Measurements from ENCODE around the gene KCNE4. TPM values are rescaled to one million over a fixed set of nuclear protein-coding genes. Genes with fewer than 3 reads are reported as not detected.
A peak's percentile ranks its signal among the peaks of the same experiment; 100 is the strongest.

KCNE4 gene
- total and polyA plus RNA-seq, 2 experiments from 2014 or later: not detected

- H3K4me1 Mint-ChIP-seq: peaks cover 54% of the 10 kb centered on the region
- no peak overlapping the region for H3K27ac ChIP-seq (ENCODE audit: low read depth)
- H3K9me2 ChIP-seq (ENCODE audit: insufficient read depth): peaks cover 16% of the 10 kb centered on the region
- H3K4me3 Mint-ChIP-seq: no peak overlapping the region
- no peak for DNase-seq (ENCODE audit: low spot score)
- H4K20me1 ChIP-seq (replicated peaks; ENCODE audit: insufficient read depth): no peaks in the 10 kb centered on the region
- TF ChIP-seq ZNF331 (CRISPR knock-in tag; IDR thresholded peaks at IDR 0.05; ENCODE audit: low read depth): no peak
- no peak for TF ChIP-seq POLR2AphosphoS5 (IDR thresholded peaks at IDR 0.05; ENCODE audit: low read depth)
- no peak for TF ChIP-seq JUNB (IDR thresholded peaks at IDR 0.05; ENCODE audit: unreplicated experiment)
- TF ChIP-seq STAT1 (IDR thresholded peaks at IDR 0.05; ENCODE audit: unreplicated experiment): no peak
- TF ChIP-seq REST (IDR thresholded peaks at IDR 0.05; ENCODE audit: unreplicated experiment): no peak
- peak; percentile 46; the same call in 1 of the 2 replicates for TF ChIP-seq ZNF462 (CRISPR knock-in tag; IDR thresholded peaks at IDR 0.05)
- TF ChIP-seq ETS1 (IDR thresholded peaks at IDR 0.05): no peak
- no peaks in the 10 kb centered on the region for H3K27me3 ChIP-seq (ENCODE audit: insufficient read depth)
- peak overlapping the region; percentile 66; the same call in 1 of the 2 replicates for H3K27ac Mint-ChIP-seq
- peaks cover 31% of the 10 kb centered on the region for H3K9me3 Mint-ChIP-seq
- H2AFZ ChIP-seq: no peak overlapping the region; the same call in 1 of the 2 replicates
- H3K27me3 Mint-ChIP-seq (ENCODE audit: insufficient read depth, low read depth, poor library complexity): peaks cover 8% of the 10 kb centered on the region
- peaks cover 5% of the 10 kb centered on the region; the same call in 1 of the 2 replicates for H3K36me3 ChIP-seq (ENCODE audit: insufficient read depth)
- ATAC-seq: peak; percentile 83
- H3K79me2 ChIP-seq (replicated peaks; ENCODE audit: insufficient read depth): no peaks in the 10 kb centered on the region
- H3K36me3 Mint-ChIP-seq (ENCODE audit: low read depth): peaks cover 44% of the 10 kb centered on the region
- no peak overlapping the region for H3K4me3 ChIP-seq
- no peaks in the 10 kb centered on the region for H3F3A ChIP-seq (replicated peaks; ENCODE audit: low read depth)
- 0 out of 2 replicates have a peak overlapping the region, but pooled peaks have one; percentile 1 for H3K4me2 ChIP-seq
- H3K4me1 ChIP-seq (ENCODE audit: insufficient read depth): peaks cover 32% of the 10 kb centered on the region
These were observed 15.1 kb upstream of the KCNE4 start for GRCh38 chr2:223036790-223037444.

Measured in GM23338 (cell line).